GM13977 (cell line): Measurements from ENCODE around the gene PARD3B.

Source experiments
- DNase-seq: peaks from one replicate; pipeline ENCODE4 v3.0.0; 2012; ENCODE audit warnings: low spot score
- CTCF ChIP-seq: IDR thresholded peaks from 2 replicates; pipeline ENCODE4 v1.5.1; 2012; ENCODE audit warnings: mild to moderate bottlenecking, control low read depth; ENCODE audit not compliant: insufficient read depth; ENCODE audit errors: extremely low read depth, missing control alignments
- in situ Hi-C: fragments of 300-500 bp; cut with MboI; formaldehyde crosslinking; loops from one replicate; pipeline ENCODE4 v1.12.0; 2022; ENCODE audit warnings: low sequenced_read_pairs, low pct_unique_long_range_greater_than_20kb, mixed read lengths, inconsistent platforms; ENCODE audit not compliant: unreplicated experiment

Gene PARD3B

DNA sequence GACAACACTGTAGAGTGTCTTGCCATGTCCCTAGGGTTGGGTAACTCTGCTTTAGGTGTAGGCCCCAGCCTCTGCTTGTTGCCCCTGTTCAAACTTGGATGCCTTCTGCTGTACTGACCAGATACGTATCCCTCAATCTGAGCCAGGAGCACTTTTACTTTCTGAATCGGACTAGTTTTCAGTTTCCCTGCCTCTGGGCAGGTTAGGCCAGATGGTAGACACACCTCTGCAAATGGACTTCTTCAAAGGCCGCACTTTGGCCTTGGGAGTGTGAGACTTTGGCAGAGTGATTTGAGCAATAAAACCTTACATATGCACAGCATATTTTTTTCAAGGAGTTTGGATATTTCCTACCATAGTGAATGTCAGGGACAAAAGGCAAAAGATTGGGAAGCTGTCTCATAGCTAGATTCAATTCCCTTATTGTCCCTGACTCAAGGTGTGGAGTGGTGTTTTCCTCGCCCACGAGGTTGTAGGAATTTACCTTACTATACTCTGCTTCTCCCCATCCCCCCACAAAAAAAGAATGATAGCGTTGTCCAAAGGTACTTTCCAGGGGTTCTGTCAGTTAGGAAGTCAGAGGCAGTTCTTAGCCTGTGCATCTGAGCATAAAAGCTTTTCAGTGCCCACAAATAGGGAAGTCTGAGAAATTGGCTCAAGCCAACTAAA is 15.3 kb upstream of the PARD3B start:
- in situ Hi-C loops = no loop called here
- no peak for TF ChIP-seq CTCF
- no peak for DNase-seq

DNA sequence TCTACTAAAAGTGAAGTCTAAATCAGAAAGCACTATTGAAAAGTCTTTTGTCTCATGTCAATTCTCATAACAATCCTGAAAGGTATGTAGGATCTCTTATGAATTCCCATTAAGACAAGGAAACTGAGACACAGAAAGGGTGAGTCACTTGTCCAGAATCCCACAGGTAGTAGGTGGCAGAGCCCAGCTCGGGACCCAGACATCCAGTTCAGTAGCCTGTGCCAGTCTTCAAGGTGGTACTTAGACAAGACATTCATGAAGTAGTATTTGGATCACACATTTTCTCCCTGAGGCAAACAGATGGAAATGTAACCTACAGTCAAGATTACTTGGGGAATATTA is 14.8 kb upstream of the PARD3B start:
- DNase-seq = no peak
- in situ Hi-C loops = no loop called here
- TF ChIP-seq CTCF = no peak

GRCh38 chr2:204533629-204534370 is 11.5 kb upstream of the PARD3B start:
- in situ Hi-C loops = no loop called here
- no peak for DNase-seq
- TF ChIP-seq CTCF = no peak

- in situ Hi-C loops = no loop called here
- no peak for DNase-seq
- no peak for TF ChIP-seq CTCF
Observed at GRCh38 chr2:204535356-204535755, 9.9 kb upstream of the PARD3B start.

GRCh38 chr2:204535764-204536163 is 9.5 kb upstream of the PARD3B start:
- in situ Hi-C loops = no loop called here
- DNase-seq = no peak
- TF ChIP-seq CTCF = no peak

GRCh38 chr2:204538182-204539018 is 6.9 kb upstream of the PARD3B start:
- in situ Hi-C loops = no loop called here
- TF ChIP-seq CTCF = no peak
- no peak for DNase-seq
